Measurements from ENCODE around the gene ZNF254.

DNA sequence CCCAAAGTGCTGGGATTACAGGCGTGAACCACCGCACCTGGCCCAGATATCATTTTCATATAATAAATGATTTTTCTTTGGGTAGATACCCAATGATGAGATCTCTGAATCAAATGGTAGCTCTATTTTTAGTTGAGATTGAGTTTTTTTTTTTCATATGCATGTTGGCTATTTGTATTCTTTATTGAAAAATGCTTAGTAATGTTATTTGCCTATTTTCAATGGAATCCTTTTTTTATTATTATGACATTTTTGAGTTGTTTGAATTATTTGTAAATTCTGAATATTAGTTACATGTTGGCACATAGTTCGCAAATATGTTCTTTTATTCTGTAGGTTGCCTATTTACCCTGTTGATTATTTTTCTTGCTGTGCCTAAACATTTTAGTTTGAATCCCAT, 55.8 kb downstream of the ZNF254 start:
- no peak for TF ChIP-seq POLR2AphosphoS5 (IDR thresholded peaks at IDR 0.05; ENCODE audit: borderline replicate concordance, low read depth, low read length)
- no peak for TF ChIP-seq EZH2 (IDR thresholded peaks at IDR 0.05)
